H7 (cell line): ENCODE data around the gene GLRA1. TPM values are rescaled to one million over a fixed set of nuclear protein-coding genes. Genes with fewer than 3 reads are reported as not detected.
"Not testable (repeated sequence)": the region's sequence is repeated elsewhere in the genome, so short reads cannot be mapped to it uniquely, and the experiment has no call there.

Experiments used
- DNase-seq: peaks from one replicate; pipeline ENCODE4 v3.0.0; 2012
- H3K27me3 ChIP-seq: 2 replicates; pipeline ENCODE4 v1.6.0; 2011; ENCODE audit warnings: mild to moderate bottlenecking, low read length; ENCODE audit not compliant: control insufficient read depth, insufficient read depth
- H3K36me3 ChIP-seq: replicated peaks from 2 replicates; pipeline ENCODE4 v1.5.1; 2011; ENCODE audit warnings: low read length; ENCODE audit not compliant: control insufficient read depth, insufficient read depth
- H3K4me3 ChIP-seq: 2 replicates; pipeline ENCODE4 v1.5.1; 2011; ENCODE audit warnings: low read depth, mild to moderate bottlenecking, control low read depth, low read length, moderate library complexity; ENCODE audit not compliant: insufficient read depth
- total RNA-seq: library from RNA; depleted of rRNA; stranded (reverse); fragments of >200 nt; shearing (Covaris generic); gene quantifications from 2 replicates; pipeline ENCODE4 v1.2.3, GENCODE V29; 2014

The GLRA1 gene
- total RNA-seq, 1 experiment from 2014 or later = not detected

GRCh38 chr5:151885138-151885908 is 39.3 kb downstream of the GLRA1 start:
- Histone ChIP-seq H3K27me3 (no peaks in the 10 kb centered on the region), H3K36me3 (no peaks in the 10 kb centered on the region), H3K4me3 (no peak overlapping the region)
- DNase-seq = no peak

- H3K36me3 ChIP-seq = no peaks in the 10 kb centered on the region
- H3K27me3 ChIP-seq = no peaks in the 10 kb centered on the region
- no peak overlapping the region for H3K4me3 ChIP-seq
- DNase-seq = no peak
These were observed 42.9 kb downstream of the GLRA1 start for GRCh38 chr5:151881621-151882225.

GRCh38 chr5:151880324-151880723 is 44.3 kb downstream of the GLRA1 start:
- Histone ChIP-seq H3K27me3 (no peaks in the 10 kb centered on the region), H3K4me3 (no peak overlapping the region), H3K36me3 (no peaks in the 10 kb centered on the region)
- no peak for DNase-seq

GRCh38 chr5:151873701-151874100 is 51.0 kb downstream of the GLRA1 start:
- no peaks in the 10 kb centered on the region for H3K27me3 ChIP-seq
- no peaks in the 10 kb centered on the region for H3K36me3 ChIP-seq
- H3K4me3 ChIP-seq = no peak overlapping the region
- DNase-seq = no peak

GRCh38 chr5:151872701-151873100 is 52.0 kb downstream of the GLRA1 start:
- Histone ChIP-seq H3K27me3 (no peaks in the 10 kb centered on the region), H3K4me3 (no peak overlapping the region), H3K36me3 (no peaks in the 10 kb centered on the region)
- no peak for DNase-seq

GRCh38 chr5:151870820-151871219 is 53.8 kb downstream of the GLRA1 start:
- no peaks in the 10 kb centered on the region for H3K27me3 ChIP-seq
- H3K4me3 ChIP-seq = no peak overlapping the region
- no peaks in the 10 kb centered on the region for H3K36me3 ChIP-seq
- no peak for DNase-seq

- H3K27me3 ChIP-seq = no peaks in the 10 kb centered on the region
- H3K4me3 ChIP-seq = no peak overlapping the region
- H3K36me3 ChIP-seq = no peaks in the 10 kb centered on the region
- DNase-seq = no peak
These were observed 54.4 kb downstream of the GLRA1 start for GRCh38 chr5:151870271-151870670.

- no peak overlapping the region for H3K4me3 ChIP-seq
- H3K36me3 ChIP-seq = no peaks in the 10 kb centered on the region
- no peaks in the 10 kb centered on the region for H3K27me3 ChIP-seq
- no peak for DNase-seq
These were observed 54.8 kb downstream of the GLRA1 start for GRCh38 chr5:151869843-151870242.

- Histone ChIP-seq H3K4me3 (no peak overlapping the region), H3K27me3 (no peaks in the 10 kb centered on the region), H3K36me3 (no peaks in the 10 kb centered on the region)
- no peak for DNase-seq
These were observed 56.2 kb downstream of the GLRA1 start for GRCh38 chr5:151868451-151868850.

GRCh38 chr5:151864061-151864748 is 60.4 kb downstream of the GLRA1 start:
- no peaks in the 10 kb centered on the region for H3K27me3 ChIP-seq
- H3K4me3 ChIP-seq = no peak overlapping the region
- DNase-seq = no peak
- no peaks in the 10 kb centered on the region for H3K36me3 ChIP-seq

- H3K4me3 ChIP-seq = no peak overlapping the region
- no peaks in the 10 kb centered on the region for H3K36me3 ChIP-seq
- no peak for DNase-seq
- no peaks in the 10 kb centered on the region for H3K27me3 ChIP-seq
These were observed 61.1 kb downstream of the GLRA1 start for GRCh38 chr5:151863566-151863965.

GRCh38 chr5:151862811-151863472 is 61.7 kb downstream of the GLRA1 start:
- Histone ChIP-seq H3K4me3 (no peak overlapping the region), H3K36me3 (no peaks in the 10 kb centered on the region), H3K27me3 (no peaks in the 10 kb centered on the region)
- no peak for DNase-seq

- H3K27me3 ChIP-seq, H3K4me3 ChIP-seq, H3K36me3 ChIP-seq, DNase-seq: not testable (repeated sequence)
These were observed 63.8 kb downstream of the GLRA1 start for GRCh38 chr5:151860867-151861266.

GRCh38 chr5:151856861-151857260 is 67.8 kb downstream of the GLRA1 start:
- Histone ChIP-seq H3K4me3 (no peak overlapping the region), H3K36me3 (no peaks in the 10 kb centered on the region), H3K27me3 (no peaks in the 10 kb centered on the region)
- no peak for DNase-seq

- DNase-seq = no peak
These were observed 69.0 kb downstream of the GLRA1 start for GRCh38 chr5:151855701-151856100.

More at GRCh38 chr5:151855701-151856100, 69.0 kb downstream of the GLRA1 start:
- no peaks in the 10 kb centered on the region for H3K36me3 ChIP-seq
- no peaks in the 10 kb centered on the region for H3K27me3 ChIP-seq
- no peak overlapping the region for H3K4me3 ChIP-seq
